Kidney epithelial cell (primary cell): ENCODE results near the gene GPC1. TPM values are rescaled to one million over a fixed set of nuclear protein-coding genes. Genes with fewer than 3 reads are reported as not detected.

Experiments used
- DNase-seq: peaks from one replicate; pipeline ENCODE4 v3.0.0-alpha.2; 2010; ENCODE audit warnings: low read depth
- H3K27me3 ChIP-seq: 2 replicates; pipeline ENCODE4 v1.6.0; 2011; ENCODE audit warnings: low read length; ENCODE audit not compliant: control insufficient read depth, insufficient read depth
- H3K36me3 ChIP-seq: 2 replicates; pipeline ENCODE4 v1.5.1; 2011; ENCODE audit warnings: low read length; ENCODE audit not compliant: control insufficient read depth, insufficient read depth
- H3K4me3 ChIP-seq: 2 replicates; pipeline ENCODE4 v1.5.1; 2011; ENCODE audit warnings: low read depth, mild to moderate bottlenecking, control low read depth, low read length
- total RNA-seq: library from RNA; depleted of rRNA; stranded (reverse); fragments of >200 nt; gene quantifications from 2 replicates; pipeline ENCODE4 v1.2.3, GENCODE V29; 2015
- TF ChIP-seq, protein P1 (sequence below): IDR thresholded peaks from 2 replicates; pipeline ENCODE4 v1.5.1; 2011; ENCODE audit warnings: mild to moderate bottlenecking, moderate library complexity, low read length, control low read depth, inconsistent platforms; ENCODE audit not compliant: insufficient read depth, poor library complexity, severe bottlenecking

Gene GPC1
- total RNA-seq, 1 donor from 2014 or later: 75.2 TPM

DNA sequence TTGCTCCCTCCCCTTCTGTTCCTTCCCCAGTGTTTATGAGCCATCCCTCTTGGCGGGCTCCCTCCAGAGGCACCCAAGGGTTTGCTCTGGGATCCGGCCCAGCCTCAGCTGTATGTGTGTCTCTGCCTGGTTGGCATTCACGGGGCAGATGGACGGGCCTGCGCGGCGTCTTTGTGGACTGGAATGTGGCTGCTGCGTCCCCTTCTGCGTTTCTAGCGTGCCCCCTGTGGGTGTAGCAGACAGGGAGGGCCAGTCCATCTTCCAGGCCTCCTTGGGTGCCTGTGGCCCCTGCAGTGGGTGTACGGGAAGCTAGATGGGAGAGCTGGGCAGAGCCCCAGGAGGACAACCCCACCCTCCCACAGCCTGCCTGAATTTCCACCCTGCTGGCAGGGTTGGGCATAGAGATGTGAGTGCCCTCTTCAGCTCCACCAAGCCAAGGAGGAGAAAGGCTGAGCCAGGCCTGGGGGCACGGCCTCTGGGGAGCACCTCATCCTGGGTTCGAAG is 15.7 kb downstream of the GPC1 start:
- Histone ChIP-seq H3K36me3 (no peaks in the 10 kb centered on the region), H3K4me3 (no peak overlapping the region), H3K27me3 (peaks cover 35% of the 10 kb centered on the region)
- TF ChIP-seq, protein P1, sequence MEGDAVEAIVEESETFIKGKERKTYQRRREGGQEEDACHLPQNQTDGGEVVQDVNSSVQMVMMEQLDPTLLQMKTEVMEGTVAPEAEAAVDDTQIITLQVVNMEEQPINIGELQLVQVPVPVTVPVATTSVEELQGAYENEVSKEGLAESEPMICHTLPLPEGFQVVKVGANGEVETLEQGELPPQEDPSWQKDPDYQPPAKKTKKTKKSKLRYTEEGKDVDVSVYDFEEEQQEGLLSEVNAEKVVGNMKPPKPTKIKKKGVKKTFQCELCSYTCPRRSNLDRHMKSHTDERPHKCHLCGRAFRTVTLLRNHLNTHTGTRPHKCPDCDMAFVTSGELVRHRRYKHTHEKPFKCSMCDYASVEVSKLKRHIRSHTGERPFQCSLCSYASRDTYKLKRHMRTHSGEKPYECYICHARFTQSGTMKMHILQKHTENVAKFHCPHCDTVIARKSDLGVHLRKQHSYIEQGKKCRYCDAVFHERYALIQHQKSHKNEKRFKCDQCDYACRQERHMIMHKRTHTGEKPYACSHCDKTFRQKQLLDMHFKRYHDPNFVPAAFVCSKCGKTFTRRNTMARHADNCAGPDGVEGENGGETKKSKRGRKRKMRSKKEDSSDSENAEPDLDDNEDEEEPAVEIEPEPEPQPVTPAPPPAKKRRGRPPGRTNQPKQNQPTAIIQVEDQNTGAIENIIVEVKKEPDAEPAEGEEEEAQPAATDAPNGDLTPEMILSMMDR: no peak
- DNase-seq: no peak

DNA sequence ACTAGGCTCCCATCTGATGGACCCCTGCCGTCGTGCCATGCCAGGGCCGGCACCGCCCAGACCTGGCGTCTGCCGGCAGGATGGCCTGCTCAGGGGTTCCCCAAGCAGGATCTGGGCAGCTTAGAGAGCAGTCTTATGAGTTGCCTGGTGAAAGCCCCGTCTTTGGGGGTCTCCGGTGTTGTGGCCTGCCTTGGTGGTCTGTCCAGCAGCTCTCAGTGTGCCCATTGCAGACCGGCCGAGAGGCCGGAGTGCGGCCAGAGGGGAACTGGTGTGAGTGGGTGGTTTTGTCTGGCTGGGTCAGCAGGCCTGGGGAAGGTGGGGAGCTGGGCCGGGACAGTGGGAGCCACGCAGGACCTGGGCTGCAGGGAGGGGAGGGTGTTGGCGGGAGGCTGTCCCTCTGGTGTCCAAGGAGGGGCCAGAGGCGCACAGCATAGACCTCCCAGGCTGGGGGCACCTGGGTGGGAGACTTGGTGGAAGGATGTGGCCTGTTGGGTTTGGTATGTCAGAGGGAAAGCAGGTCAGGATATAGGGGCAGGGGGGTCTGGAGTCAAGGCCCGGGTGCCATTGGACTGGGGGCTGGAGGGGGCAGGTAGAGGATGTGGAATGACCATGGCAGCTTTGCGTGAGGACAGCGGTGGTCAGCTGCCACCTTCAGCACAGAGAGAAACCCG is 16.5 kb downstream of the GPC1 start:
- no peak for DNase-seq
- TF ChIP-seq, protein P1: no peak
- Histone ChIP-seq H3K27me3 (peaks cover 37% of the 10 kb centered on the region), H3K4me3 (peak overlapping the region; percentile 48), H3K36me3 (no peaks in the 10 kb centered on the region)

DNA sequence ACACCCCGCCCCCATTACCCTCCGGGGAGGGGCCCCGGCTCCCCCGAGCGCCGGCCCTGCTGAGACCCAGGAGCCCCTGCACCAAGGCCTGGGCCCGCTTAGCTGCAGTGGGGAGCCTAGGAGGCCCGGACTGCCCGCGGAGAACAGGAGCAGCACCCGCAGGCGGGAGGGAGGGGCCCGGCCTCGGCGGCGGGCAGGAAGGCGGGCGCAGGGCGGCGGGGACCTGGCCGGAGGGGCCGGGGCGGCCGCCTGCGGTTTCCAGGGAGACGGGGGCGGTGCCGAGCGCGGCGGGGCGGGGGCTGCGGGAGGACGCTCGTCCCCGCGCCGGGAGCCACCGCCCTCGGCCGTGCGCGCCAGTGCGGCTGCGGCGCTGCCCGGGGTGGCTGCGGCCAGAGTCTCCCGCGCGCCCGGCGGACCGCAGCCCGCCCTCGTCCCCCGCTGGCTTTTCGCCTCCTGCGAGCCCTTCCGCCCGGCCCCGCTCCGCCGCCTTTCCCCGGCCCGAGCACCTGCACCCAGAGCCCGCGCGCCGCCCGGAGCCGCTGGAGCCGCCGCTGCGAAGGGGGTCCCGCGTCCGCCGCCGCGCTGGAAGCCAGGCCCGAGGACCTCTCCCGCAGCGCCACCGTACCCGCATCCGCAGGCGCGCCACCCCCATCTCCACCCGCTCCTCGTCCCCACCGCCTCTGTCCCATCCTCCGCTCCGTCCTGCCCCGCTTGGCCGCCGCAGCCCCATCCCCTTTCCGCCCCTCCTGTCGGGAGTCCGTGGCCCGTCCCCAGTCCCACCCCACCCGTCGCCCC is 17.2 kb downstream of the GPC1 start:
- peak overlapping the region; percentile 48 for H3K4me3 ChIP-seq
- peaks cover 37% of the 10 kb centered on the region for H3K27me3 ChIP-seq
- H3K36me3 ChIP-seq: no peaks in the 10 kb centered on the region
- DNase-seq: no peak
- TF ChIP-seq, protein P1: no peak

DNA sequence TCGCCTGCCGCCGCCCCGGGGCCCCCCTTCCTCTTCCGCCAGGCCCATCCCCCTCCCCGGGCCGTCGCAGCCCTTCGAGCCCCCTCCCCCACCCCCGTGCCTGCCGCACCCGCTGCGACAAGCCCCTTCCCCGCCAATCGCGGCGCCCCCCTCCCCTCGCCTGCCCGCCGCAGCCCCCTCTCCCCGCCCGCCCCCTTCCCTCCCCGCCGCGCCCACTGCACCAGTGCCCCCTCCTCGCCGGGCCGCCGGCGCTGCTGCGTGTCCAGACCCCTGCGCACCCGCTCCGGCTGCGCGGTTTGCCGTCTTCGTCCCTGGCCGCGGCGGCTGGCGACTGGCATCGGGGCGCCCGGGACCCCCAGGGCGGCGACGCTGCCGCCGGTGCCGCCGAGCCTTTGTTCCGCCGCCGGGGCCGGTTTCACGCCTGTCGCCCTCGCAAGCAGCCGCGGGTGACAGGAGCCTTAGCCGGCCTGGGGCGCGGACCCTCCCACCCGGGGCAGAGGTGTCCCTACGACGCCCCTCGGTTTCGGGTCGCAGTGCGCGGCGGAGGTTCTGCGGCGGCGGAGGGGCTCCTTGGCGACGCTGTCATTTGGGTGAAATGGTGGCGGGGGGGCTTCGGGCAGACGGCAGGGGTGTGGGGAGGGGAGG is 18.1 kb downstream of the GPC1 start:
- Histone ChIP-seq H3K27me3 (peaks cover 37% of the 10 kb centered on the region), H3K4me3 (peak overlapping the region; percentile 4), H3K36me3 (no peaks in the 10 kb centered on the region)
- DNase-seq: no peak
- TF ChIP-seq, protein P1: no peak

DNA sequence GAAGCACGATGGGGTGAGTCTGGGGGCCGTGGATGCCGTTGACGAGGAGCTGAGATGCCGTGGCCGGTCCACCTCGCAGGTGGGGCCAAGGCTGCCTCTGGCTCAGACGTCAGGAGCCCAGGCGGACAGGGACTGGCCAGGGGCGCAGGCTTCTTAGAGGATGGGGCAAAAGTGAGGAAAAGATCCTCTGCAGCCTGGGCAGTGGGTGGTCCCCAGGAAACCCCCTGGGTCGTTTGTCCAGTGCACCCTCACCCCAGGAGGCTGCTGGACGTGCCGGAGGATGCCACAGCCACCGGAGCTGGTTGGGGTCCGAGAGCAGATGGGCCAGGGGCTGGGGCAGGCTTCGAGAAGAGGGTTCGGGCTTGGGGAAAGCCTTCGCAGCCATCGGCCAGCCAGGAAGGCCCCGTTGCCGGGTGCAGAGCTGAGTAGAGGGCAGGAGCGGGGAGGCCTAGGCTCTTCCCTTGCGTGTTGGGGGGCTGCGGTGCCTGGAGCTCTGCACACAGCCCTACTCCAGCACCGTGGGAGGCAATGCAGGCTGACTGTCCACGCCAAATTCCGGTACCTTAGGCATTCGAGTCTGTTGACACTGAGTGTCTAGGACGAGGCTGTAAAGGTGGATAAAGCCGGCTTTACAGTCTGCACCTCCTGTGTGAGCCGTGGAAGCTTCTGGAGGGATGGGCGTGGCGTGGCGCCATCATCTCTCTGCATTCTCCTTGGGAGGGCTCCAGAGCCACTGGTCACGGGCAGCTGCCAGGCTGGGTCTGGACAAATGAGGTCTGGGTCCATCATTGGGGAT is 18.8 kb downstream of the GPC1 start:
- H3K4me3 ChIP-seq: no peak overlapping the region
- TF ChIP-seq, protein P1: no peak

More for the DNA sequence above, 18.8 kb downstream of the GPC1 start:
- DNase-seq: no peak
- no peaks in the 10 kb centered on the region for H3K36me3 ChIP-seq
- peaks cover 37% of the 10 kb centered on the region for H3K27me3 ChIP-seq
